HG03521 (cell line): Measurements from ENCODE around the gene TM9SF3.

Experiments
- ATAC-seq: cut with Tn5 transposase; IDR thresholded peaks from one replicate; pipeline ENCODE4 v1.9.1; 2021; ENCODE audit warnings: mild to moderate bottlenecking, moderate library complexity; ENCODE audit not compliant: unreplicated experiment

The TM9SF3 gene

DNA sequence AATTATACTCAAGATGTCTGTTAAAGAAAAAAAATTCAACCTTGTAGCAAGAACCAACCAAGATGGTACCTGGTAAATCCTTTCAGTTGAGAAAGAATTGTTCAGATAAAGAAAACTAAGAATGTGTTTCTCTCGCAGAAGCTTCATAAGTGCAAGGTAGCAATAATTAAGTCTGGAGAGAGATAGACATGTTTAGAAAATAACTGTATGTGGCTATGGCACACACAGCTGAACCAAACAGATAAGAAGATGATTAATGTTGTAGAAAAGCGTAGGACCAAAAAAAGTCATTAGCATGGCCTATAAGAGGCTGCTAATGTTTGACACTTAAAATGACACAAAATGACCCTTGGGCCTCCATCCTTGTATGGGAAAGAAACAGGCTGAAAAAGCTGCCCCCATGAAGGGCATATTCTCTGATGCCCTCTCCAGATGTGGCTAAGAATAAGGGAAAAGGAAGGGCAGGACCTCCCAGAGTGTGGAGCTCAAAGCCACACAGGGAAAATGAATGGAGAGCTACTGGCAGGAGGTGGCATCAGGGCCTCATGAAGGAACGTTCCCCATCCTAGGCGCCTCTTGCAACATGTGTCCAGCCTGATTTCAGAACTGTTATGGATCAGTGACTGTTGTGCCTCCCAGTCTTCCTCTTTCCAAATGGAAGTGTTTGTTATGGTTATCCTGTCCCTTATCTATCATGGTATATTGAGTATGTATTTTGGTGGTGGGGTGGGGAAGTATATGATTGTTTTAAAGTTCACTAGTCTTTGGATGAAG lies 103.8 kb downstream of the TM9SF3 start:
- no peak for ATAC-seq

DNA sequence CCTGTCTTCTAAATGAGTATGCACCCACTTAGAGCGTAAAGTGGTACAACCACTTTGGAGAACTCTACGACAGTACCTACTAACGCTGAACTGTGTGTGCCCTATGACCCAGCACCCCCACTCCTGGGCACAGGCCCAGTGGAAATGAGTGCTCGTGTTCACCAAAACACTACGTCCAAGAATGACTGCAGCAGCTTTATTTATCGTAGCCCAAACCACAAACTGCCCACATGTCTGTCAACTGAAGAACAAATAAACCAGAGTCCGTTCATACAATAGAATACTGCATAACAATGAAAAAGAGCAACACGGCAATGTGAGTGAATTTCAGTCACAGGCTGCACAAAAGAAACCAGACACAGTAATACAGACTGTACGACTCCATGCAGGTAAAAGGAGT lies 108.5 kb downstream of the TM9SF3 start:
- no peak for ATAC-seq

DNA sequence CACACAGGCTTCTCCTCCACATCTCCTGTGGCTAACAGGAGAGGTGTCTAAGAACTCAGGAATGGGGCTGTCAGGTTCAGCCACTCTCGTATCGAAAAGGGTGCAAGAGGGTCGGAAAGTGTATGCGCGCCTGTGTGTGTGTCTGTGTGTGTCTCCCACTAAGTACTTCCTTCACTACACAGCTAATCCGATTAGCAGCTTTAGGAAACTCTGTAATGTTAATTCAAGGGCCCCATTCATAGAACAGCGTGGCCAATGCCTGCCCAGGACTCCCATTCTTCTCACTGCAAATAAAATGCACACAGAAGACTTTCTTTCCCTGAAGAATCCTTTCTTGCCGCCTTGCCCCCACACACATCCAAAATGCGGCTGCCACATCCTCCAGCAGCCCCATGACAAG lies 112.9 kb downstream of the TM9SF3 start:
- no peak for ATAC-seq

DNA sequence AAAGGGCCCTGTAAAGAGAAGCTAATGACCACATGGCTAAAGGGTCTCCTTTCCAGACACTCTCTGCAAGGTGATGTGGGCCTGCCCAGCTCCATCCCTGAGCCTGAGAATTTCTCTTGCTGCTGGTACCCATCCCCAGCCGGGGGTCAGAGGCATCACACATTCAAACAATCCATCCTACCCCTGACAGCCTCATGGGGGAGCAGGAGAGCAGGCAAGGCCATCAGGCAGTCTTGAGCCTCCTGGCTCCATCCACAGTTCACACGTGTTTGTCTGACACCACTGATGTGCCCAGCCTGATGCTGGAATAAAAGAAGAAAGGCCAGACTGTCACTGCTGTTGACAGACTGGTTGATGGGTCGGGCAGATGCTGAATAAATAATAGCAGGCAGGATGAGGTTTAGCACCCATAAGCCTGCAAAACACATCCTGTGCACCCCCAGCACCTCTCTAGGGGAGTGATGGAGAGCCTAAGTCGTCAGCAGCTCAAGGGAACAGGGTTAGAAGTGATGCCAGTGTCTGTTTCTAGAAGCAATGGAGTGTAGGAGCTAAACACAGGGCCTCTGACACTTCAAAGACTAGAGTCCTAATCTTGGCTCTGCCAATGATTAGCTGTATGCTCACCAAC lies 116.6 kb downstream of the TM9SF3 start:
- ATAC-seq: no peak

DNA sequence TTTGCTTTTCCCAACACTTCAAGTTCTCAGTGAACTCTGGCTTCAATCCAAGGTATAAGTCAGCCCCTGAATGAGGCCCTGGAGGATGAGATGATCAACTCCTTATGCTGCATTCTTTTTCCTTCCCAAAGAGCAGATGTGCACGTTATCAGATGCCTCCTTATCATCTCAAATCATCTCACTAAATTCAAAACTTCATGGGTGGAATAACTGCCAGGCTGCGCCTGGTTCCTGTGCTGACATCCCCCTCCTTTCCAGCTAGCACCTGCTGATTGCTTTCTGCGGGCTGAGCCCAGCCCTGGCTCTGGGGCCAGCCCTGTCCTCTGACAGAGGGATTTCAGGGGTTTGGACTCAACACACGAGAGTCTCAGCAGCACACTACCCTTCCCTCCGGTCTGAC lies 118.0 kb downstream of the TM9SF3 start:
- ATAC-seq: no peak
